ENCODE data around the gene GAPDHS. TPM values are rescaled to one million over a fixed set of nuclear protein-coding genes. Genes with fewer than 3 reads are reported as not detected.

GAPDHS gene
- total and polyA plus RNA-seq, 2 of the 13 experiments (the other 11 are each of a cell fraction or from before 2014, with no cell fraction given): not detected

GRCh38 chr19:35514282-35514809, 18.9 kb upstream of the GAPDHS start:
- in situ Hi-C loops (cut with HindIII; ENCODE audit: extremely low pct_ligation_motif_present, low pct_unique_long_range_greater_than_20kb): no loop called here
- H3K9ac ChIP-seq (ENCODE audit: insufficient read depth, low read depth, low read length): peak overlapping the region; percentile 17; the same call in 1 of the 2 replicates
- H4K20me1 ChIP-seq (ENCODE audit: insufficient read depth, low read length): no peaks in the 10 kb centered on the region
- peaks cover 1 to 33% of the 10 kb centered on the region in 2 experiments; a peak in 3 of 5 replicates for H3K27me3 ChIP-seq (ENCODE audit: control insufficient read depth in 1 of 2, insufficient read depth in 2 of 2, low read length in 2 of 2)
- 10% methylated on average over 9 of the region's 20 CpGs for WGBS (ENCODE audit: low lambda C conversion rate)
- H3K9me3 ChIP-seq (ENCODE audit: low read length): no peaks in the 10 kb centered on the region
- no peak overlapping the region for H2AFZ ChIP-seq (ENCODE audit: low read length)
- FAIRE-seq (no peak), ATAC-seq (peak; percentile 20), DNase-seq (ENCODE audit: low spot score) (peak; percentile 25)
- no peak overlapping the region for H3K27ac ChIP-seq (ENCODE audit: extremely low read length, insufficient read depth, low read length)
- H3K36me3 ChIP-seq (replicated peaks in 1 of 2; ENCODE audit: control insufficient read depth in 1 of 2, insufficient read depth in 2 of 2, low read length in 2 of 2): no peaks in the 10 kb centered on the region
- peak overlapping the region; percentile 74 for H3K4me2 ChIP-seq (ENCODE audit: low read depth, low read length)
- no TSS peak for BruUV-seq (replicated peaks)
- intact Hi-C loops (cut with micrococcal nuclease; ENCODE audit: unreplicated experiment): no loop called here
- peaks cover 22% of the 10 kb centered on the region for H3K4me1 ChIP-seq (ENCODE audit: insufficient read depth, low read length)
- peak overlapping the region; percentile 12 to 63 (median 26); a peak in 5 of 6 replicates for H3K4me3 ChIP-seq (replicated peaks in 1 of 3; ENCODE audit: insufficient read depth in 1 of 3, low read depth in 2 of 3, low read length in 3 of 3)
- no peaks in the 10 kb centered on the region for H3K79me2 ChIP-seq (ENCODE audit: insufficient read depth, low read length)
- ChIA-PET CTCF (ENCODE audit: low intra/inter-chr PET ratio, low total read pairs) (no interaction called here), POLR2A (interaction anchor here (1.2 to 1.3 kb wide), 2 partner anchors 25 to 233 kb away, joined by 3 to 5 read pairs; no protein-coding TSS in a partner anchor)
- TF ChIP-seq ZNF776 (CRISPR knock-in tag; IDR thresholded peaks at IDR 0.05) (peak; percentile 44; the same call in 1 of the 2 replicates), ZSCAN30 (CRISPR knock-in tag; IDR thresholded peaks at IDR 0.05) (no peak), PRDM4 (CRISPR knock-in tag; IDR thresholded peaks at IDR 0.05; ENCODE audit: borderline replicate concordance) (no peak), HOXA3 (CRISPR knock-in tag; IDR thresholded peaks at IDR 0.05) (no peak), ZNF12 (CRISPR knock-in tag; IDR thresholded peaks at IDR 0.05) (peak; percentile 44; the same call in 1 of the 2 replicates), SRY (CRISPR knock-in tag; IDR thresholded peaks at IDR 0.05) (no peak), ZFX (CRISPR knock-in tag; IDR thresholded peaks at IDR 0.05; ENCODE audit: low read depth) (0 out of 2 replicates have a peak, but pooled peaks have one; percentile 27), MXD1 (CRISPR knock-in tag; IDR thresholded peaks at IDR 0.05) (peak; percentile 43; the same call in 1 of the 2 replicates), FOXP4 (CRISPR knock-in tag; IDR thresholded peaks at IDR 0.05) (peak; percentile 65), IRF2 (CRISPR knock-in tag; IDR thresholded peaks at IDR 0.05) (no peak), THRA (CRISPR knock-in tag; IDR thresholded peaks at IDR 0.05; ENCODE audit: borderline replicate concordance) (0 out of 2 replicates have a peak, but pooled peaks have one; percentile 20), ZNF274 (CRISPR knock-in tag; IDR thresholded peaks at IDR 0.05) (0 out of 2 replicates have a peak, but pooled peaks have one; percentile 19), ETV5 (CRISPR knock-in tag; IDR thresholded peaks at IDR 0.05; ENCODE audit: borderline replicate concordance) (0 out of 2 replicates have a peak, but pooled peaks have one; percentile 19), POGZ (CRISPR knock-in tag; IDR thresholded peaks at IDR 0.05) (0 out of 2 replicates have a peak, but pooled peaks have one; percentile 26), RBAK (CRISPR knock-in tag; IDR thresholded peaks at IDR 0.05) (no peak), FOXA1 (IDR thresholded peaks at IDR 0.05) (no peak), FOXA1 (CRISPR knock-in tag; IDR thresholded peaks at IDR 0.05) (peak; percentile 45), NFIC (IDR thresholded peaks at IDR 0.05; ENCODE audit: low read length) (no peak)
